Ishikawa (cell line): ENCODE data around the gene CLASP1.

Source experiments
- CEBPB ChIP-seq: IDR thresholded peaks from 2 replicates; pipeline ENCODE4 v1.6.1; 2012
- EGR1 ChIP-seq: IDR thresholded peaks from 2 replicates; pipeline ENCODE4 v1.6.1; 2012
- EP300 ChIP-seq: IDR thresholded peaks from 2 replicates; pipeline ENCODE4 v1.6.1; 2012; ENCODE audit warnings: borderline replicate concordance
- FOXM1 ChIP-seq: IDR thresholded peaks from 2 replicates; pipeline ENCODE4 v1.6.1; 2012; ENCODE audit warnings: low read depth, borderline replicate concordance
- MAX ChIP-seq: IDR thresholded peaks from 2 replicates; pipeline ENCODE4 v1.6.1; 2012
- NFIC ChIP-seq: IDR thresholded peaks from 2 replicates; pipeline ENCODE4 v1.6.1; 2012
- RAD21 ChIP-seq: IDR thresholded peaks from 2 replicates; pipeline ENCODE4 v1.6.1; 2012; ENCODE audit warnings: low read depth
- TAF1 ChIP-seq: IDR thresholded peaks from 2 replicates; pipeline ENCODE4 v1.6.1; 2012; ENCODE audit warnings: low read depth, mild to moderate bottlenecking
- TCF12 ChIP-seq: IDR thresholded peaks from 2 replicates; pipeline ENCODE4 v1.6.1; 2012; ENCODE audit warnings: low read depth
- TEAD4 ChIP-seq: IDR thresholded peaks from 2 replicates; pipeline ENCODE4 v1.6.1; 2012
- YY1 ChIP-seq: IDR thresholded peaks from 2 replicates; pipeline ENCODE4 v1.6.1; 2012; ENCODE audit warnings: low read depth
- ZBTB7A ChIP-seq: IDR thresholded peaks from 2 replicates; pipeline ENCODE4 v1.6.1; 2012; ENCODE audit warnings: low read depth
- TF ChIP-seq, protein P1 (sequence below): IDR thresholded peaks from 2 replicates; pipeline ENCODE4 v1.6.1; 2012; ENCODE audit warnings: low read depth, mild to moderate bottlenecking
- TF ChIP-seq, protein P2 (sequence below): IDR thresholded peaks from 2 replicates; pipeline ENCODE4 v1.6.1; 2012

Gene CLASP1

GRCh38 chr2:121587131-121587530 is 62.1 kb downstream of the CLASP1 start:
- TF ChIP-seq YY1 (no peak), EGR1 (no peak), EP300 (no peak), TCF12 (no peak), CEBPB (no peak), ZBTB7A (no peak), FOXM1 (no peak), MAX (no peak), NFIC (no peak), TAF1 (no peak), RAD21 (no peak), TEAD4 (no peak)
- TF ChIP-seq, protein P1, sequence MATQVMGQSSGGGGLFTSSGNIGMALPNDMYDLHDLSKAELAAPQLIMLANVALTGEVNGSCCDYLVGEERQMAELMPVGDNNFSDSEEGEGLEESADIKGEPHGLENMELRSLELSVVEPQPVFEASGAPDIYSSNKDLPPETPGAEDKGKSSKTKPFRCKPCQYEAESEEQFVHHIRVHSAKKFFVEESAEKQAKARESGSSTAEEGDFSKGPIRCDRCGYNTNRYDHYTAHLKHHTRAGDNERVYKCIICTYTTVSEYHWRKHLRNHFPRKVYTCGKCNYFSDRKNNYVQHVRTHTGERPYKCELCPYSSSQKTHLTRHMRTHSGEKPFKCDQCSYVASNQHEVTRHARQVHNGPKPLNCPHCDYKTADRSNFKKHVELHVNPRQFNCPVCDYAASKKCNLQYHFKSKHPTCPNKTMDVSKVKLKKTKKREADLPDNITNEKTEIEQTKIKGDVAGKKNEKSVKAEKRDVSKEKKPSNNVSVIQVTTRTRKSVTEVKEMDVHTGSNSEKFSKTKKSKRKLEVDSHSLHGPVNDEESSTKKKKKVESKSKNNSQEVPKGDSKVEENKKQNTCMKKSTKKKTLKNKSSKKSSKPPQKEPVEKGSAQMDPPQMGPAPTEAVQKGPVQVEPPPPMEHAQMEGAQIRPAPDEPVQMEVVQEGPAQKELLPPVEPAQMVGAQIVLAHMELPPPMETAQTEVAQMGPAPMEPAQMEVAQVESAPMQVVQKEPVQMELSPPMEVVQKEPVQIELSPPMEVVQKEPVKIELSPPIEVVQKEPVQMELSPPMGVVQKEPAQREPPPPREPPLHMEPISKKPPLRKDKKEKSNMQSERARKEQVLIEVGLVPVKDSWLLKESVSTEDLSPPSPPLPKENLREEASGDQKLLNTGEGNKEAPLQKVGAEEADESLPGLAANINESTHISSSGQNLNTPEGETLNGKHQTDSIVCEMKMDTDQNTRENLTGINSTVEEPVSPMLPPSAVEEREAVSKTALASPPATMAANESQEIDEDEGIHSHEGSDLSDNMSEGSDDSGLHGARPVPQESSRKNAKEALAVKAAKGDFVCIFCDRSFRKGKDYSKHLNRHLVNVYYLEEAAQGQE = no peak
- TF ChIP-seq, protein P2, sequence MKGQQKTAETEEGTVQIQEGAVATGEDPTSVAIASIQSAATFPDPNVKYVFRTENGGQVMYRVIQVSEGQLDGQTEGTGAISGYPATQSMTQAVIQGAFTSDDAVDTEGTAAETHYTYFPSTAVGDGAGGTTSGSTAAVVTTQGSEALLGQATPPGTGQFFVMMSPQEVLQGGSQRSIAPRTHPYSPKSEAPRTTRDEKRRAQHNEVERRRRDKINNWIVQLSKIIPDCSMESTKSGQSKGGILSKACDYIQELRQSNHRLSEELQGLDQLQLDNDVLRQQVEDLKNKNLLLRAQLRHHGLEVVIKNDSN = no peak

DNA sequence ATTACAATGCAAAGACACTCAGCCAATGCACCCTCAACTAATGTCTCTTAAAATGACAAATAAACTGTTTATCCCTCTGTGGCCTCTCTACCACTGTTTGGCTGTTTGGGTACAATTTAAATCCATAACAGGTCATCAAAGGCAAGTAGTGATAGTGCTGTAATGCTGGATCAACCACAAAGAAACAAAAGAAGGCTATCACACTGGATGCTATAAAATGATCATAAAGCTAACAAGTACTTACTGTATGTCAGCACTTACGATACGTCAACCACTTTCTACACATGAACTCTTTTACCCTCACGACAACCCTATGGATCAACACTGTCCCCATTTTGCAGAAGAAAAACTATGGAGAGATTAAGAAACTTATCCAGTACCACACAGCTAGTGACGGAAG is 64.5 kb downstream of the CLASP1 start:
- TF ChIP-seq YY1 (no peak), ZBTB7A (no peak), TCF12 (no peak), TEAD4 (no peak), RAD21 (no peak), NFIC (no peak), EGR1 (no peak), FOXM1 (no peak), EP300 (no peak), CEBPB (no peak)
- TF ChIP-seq, protein P1 = no peak
- TF ChIP-seq, protein P2 = no peak

DNA sequence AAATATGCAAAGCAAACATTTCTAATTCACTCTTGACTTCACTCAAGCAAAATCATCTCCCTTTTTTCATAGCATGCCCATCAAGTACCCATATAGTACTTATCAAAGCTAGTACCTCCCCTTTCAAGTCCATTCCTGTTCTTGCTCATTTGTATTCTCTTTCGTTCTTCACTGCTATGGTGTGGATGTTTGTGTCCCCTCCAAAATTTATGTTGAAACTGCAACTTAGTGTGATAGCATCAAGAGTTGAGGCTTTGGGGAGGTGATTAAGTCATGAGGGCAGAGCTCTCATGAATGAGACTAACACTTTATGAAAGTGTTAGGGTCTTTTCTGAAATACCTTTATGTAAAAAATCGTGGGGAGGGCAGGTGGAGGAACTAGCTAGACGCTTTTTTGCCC is 65.7 kb downstream of the CLASP1 start:
- no peak for TF ChIP-seq NFIC
- no peak for TF ChIP-seq TCF12
- TF ChIP-seq EP300 = no peak
- TF ChIP-seq TEAD4 = no peak
- TF ChIP-seq, protein P1 = no peak
- TF ChIP-seq, protein P2 = no peak
- TF ChIP-seq ZBTB7A = no peak
- no peak for TF ChIP-seq RAD21

DNA sequence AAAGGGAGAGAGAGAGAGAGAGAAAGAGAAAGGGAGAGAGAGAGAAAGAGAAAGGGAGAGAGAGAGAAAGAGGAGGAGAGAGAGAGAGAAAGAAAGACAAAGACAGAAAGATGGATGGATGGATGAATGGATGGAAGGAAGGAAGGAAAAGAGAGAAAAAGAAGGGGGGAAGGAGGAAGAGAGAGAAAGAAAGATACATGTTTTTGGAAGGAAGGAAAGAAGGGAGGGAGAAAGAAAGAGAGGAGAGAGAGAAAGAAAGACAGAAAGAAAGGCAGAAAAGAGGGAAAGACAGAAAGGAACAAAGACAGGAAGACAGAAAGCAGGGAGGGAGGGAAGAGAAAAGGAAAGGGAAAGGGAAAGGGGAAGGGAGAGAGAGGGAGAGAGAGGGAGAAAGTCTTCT is 67.0 kb downstream of the CLASP1 start:
- TF ChIP-seq CEBPB (no peak), ZBTB7A (no peak), TCF12 (no peak), EP300 (no peak), TEAD4 (no peak), MAX (no peak), TAF1 (no peak), RAD21 (no peak), FOXM1 (no peak)
- TF ChIP-seq, protein P2 = no peak
